Fibroblast of peridontal ligament (primary cell): ENCODE data around the gene UMAD1.
"Not testable (repeated sequence)": the region's sequence is repeated elsewhere in the genome, so short reads cannot be mapped to it uniquely, and the experiment has no call there.

Experiments used
- DNase-seq: peaks from one replicate; pipeline ENCODE4 v3.0.0-alpha.2; 2010; ENCODE audit errors: extremely low read depth

Gene UMAD1

GRCh38 chr7:7795630-7796121 lies 155.1 kb downstream of the UMAD1 start:
- DNase-seq: peak; percentile 32

GRCh38 chr7:7798510-7798909 lies 158.0 kb downstream of the UMAD1 start:
- no peak for DNase-seq

GRCh38 chr7:7799138-7799537 lies 158.6 kb downstream of the UMAD1 start:
- peak; percentile 50 for DNase-seq

DNA sequence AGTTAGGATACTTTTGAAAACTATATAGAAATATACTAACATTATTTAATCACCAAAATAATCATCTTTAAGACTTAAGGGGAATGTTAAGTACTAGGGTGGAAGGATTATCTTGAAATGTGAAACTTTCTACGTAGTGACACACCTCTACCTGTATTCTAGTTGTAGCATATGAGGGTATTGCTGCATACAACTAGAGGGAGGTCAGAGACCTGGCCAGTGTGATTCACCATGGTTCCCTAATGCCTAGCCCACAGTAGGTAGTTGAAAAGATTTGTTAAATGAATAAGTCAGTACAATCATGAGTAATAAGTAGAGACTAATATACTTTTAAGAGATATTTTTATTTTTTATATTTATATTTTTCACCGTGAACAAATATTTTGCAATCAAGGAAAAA lies 162.0 kb downstream of the UMAD1 start:
- no peak for DNase-seq

GRCh38 chr7:7803715-7804178 lies 163.2 kb downstream of the UMAD1 start:
- DNase-seq: no peak

GRCh38 chr7:7804822-7805221 lies 164.3 kb downstream of the UMAD1 start:
- not testable (repeated sequence) for DNase-seq

DNA sequence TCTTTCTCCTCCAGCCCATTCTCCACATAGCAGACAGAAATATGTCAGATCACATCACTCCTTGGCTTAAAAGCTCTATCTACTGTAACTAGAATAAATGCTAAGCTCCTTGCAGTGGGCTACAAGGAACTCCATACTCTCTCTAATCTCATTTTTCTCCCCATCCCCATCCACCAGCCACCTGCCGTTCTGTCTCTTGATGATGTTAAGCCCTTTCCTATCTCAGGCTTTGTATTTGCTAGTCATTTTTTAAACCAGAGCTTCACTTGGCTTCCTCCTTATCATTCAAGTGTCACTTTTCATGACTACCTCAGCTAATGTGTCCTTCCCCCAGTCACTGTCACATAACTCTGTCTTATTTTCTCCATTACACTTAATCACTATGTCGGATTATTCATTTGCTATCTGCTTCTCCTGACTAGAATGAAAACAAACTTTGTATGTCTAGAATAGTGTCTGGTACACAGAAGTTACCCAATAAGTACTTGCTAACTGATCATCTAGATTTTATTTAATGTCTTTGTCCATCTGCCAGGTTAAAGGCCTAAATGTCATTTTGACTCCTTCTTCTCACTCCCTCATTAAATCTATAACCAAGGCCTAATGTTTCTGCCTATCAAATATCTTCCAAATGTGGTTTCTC lies 165.1 kb downstream of the UMAD1 start:
- DNase-seq: no peak

GRCh38 chr7:7808156-7808555 lies 167.6 kb downstream of the UMAD1 start:
- DNase-seq: peak; percentile 64

DNA sequence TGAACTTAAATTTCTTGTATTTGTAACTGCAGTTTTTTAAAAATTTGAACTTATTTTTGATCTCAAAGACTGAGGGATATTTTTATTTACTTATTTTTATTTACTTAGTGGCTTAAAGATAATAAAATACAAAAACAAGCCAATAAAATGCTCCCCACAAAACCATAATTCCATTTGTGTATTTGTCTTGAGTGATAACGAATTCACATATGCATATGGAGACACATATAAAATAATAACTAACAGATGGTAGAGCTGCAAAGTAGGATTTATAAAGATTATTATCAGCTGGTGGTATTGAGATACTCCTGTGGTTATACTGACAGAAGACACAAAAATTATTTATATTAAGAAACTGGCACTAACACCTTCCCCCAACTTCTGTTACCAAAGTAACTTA lies 168.1 kb downstream of the UMAD1 start:
- no peak for DNase-seq

GRCh38 chr7:7810380-7810779 lies 169.8 kb downstream of the UMAD1 start:
- DNase-seq: no peak

- DNase-seq: no peak
Measured at GRCh38 chr7:7810826-7811225, 170.3 kb downstream of the UMAD1 start.

- DNase-seq: peak; percentile 42
Measured at GRCh38 chr7:7812112-7812511, 171.6 kb downstream of the UMAD1 start.

DNA sequence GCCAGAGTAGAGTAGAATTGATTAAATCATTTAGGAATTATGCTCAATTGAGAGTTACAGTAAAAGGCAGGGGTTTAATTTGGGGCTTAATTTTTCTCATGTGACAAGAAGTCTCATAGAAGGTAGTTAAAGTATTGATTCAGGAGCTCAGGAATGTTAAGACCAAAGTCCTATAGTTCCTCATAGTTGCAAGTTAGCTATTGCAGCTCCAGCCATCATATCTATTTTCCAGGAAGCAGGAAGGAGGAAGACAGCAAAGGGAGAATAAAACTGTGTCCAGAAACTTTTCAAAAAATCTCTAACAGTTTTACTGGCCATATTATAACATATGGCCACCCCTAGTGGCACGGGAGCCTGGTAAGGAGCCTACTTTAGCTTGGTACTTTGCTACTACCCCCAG lies 174.8 kb downstream of the UMAD1 start:
- no peak for DNase-seq

DNA sequence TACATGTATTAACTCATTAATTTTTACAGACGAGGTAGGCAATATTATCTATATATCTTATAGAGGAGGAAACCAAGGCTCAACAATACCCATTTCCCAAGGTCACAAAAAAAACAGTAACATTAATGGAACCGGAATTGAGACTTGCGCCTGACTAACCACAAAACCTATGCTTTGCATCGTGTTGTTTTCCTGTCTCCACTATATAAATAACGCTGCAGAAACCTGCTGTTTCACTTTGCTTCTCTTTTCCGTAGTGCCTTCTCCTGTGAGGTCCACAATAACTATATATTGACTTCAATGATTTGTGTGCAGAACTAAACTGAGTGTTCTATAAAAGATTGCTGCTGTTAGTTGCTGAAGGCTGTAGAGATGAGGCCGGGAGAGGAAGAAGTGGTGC lies 175.5 kb downstream of the UMAD1 start:
- no peak for DNase-seq

DNA sequence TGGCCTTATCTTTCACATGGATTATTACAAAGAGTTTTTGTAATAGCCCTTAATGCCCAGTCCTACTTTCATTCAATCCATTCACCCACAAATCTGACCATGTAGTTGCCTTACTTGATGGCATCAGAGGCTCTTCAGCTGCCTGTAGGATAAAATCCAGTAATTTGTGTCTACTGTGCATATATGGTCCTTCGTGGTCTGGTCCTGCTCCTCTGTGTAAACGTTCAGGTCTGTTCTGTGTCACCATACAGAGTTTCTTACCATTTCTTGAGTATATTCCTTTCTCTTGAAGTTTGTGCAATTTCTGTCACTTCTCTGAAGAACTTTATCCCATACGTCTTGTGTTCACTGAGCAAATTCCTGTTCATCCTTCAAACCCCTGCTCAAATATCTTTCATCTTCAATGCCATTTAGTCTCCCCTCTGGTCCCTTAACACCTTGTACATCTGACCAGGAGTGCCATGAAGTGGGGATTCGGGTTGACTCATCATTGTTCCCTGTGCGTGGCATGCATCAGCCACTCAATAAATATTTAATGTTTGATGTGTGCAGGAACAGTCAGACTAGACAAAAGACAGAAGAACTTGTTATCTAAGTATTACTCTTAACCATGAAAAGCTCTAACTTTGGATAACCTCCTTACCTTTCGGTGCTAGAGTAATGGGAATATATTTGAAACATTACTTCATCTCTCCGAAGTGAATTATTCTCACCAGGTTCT lies 176.4 kb downstream of the UMAD1 start:
- no peak for DNase-seq

DNA sequence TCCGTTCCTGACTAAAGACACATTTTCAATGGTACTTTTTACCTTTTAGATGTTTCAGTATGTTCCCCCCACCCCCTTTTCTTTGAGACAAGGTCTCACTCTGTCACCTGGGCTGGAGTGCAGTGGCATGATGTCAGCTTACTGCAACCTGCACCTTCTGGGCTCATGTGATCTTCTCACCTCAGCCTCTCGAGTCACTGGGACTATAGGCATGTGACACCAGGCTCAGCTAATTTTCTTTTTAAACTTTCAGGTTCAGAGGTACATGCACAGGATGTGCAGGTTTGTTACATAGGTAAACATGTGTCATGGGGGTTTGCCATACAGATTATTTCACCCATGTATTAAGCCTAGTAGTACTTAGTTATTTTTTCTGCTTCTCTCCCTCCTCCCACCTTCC lies 177.2 kb downstream of the UMAD1 start:
- DNase-seq: no peak

GRCh38 chr7:7818179-7818578 lies 177.6 kb downstream of the UMAD1 start:
- DNase-seq: not testable (repeated sequence)

DNA sequence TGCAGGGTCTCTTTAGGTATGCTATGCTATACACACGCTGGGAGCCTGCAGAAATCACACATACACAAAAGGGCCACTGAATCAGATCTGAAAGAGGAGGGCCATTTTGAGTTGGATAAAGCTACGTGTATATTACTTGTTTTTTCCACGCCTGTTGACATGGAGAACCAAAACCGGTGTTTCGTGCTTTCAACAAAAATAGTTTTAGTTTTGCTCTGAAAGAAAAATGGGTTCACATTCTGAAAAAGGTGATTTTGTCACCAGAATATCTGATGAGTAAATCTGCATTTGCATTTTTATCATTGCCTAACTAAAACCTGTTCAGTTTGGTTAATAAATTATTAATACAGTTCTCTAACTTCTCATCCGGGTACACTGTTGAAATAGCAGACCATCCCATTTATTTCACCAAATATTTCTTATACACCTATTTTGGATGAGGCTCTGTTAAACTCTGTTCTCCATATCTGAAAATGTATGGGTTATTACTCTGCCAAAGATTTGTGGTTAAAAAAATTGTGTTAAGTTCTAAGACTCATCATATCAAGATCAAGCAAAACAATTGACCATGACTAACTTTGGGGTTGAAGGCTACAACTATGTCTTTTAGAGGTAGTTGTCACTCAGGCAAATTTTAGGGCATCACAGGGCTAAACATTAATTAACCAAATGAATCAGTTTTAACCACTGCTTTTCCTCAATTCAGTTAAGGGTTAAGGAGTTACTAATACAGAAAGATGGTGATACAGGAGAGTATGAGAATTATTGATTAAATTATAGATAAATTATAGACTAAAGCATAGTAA lies 179.1 kb downstream of the UMAD1 start:
- no peak for DNase-seq

- DNase-seq: no peak
Measured at GRCh38 chr7:7820409-7820808, 179.9 kb downstream of the UMAD1 start.

DNA sequence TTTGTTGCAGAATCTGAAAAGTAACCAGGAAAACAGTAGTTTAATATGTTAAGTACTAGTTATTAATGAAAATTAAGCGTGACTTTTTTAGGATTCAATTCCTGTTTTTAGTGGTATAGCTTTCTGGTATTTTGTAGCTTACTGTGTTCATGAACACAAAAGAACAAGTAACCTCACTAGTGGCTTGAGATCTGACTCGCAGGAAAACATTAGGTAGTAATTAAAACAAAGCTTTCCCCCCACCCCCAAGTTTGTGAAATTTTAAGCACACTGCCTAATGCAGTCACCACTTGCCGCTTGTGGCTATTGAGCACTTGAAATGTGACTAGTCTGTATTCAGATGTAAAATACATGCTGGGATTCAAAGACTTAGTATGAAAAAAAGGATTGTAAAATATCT lies 180.4 kb downstream of the UMAD1 start:
- no peak for DNase-seq

- no peak for DNase-seq
Measured at GRCh38 chr7:7821517-7821916, 181.0 kb downstream of the UMAD1 start.

- not testable (repeated sequence) for DNase-seq
Measured at GRCh38 chr7:7825294-7825693, 184.7 kb downstream of the UMAD1 start.
